ENCODE results near the gene ALDH4A1.
A peak's percentile ranks its signal among the peaks of the same experiment; 100 is the strongest.

ALDH4A1 gene

DNA sequence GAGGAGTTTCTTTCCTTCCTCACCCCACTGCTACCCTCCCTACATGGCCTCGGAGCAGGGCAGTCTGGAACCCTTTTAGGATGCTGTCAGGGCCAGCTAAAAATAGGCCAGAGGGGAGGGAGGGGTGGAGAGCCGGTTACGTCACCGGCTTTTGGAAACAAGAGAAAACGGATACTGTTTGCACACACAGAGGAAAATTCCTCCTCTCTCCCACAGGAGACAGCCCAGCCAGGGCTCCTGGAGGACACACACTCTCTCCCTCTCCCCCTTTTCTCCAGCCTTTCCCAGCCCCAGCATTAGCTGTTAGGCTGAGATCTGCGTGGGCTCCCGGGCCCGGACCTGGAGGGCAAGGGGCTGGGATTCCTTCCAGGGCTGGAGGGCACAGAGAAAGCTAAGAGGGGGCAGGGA is 20.0 kb upstream of the ALDH4A1 start:
- H3K4me3 ChIP-seq (ENCODE audit: control insufficient read depth, low read depth, low read length) = peak overlapping the region; percentile 3
- TF ChIP-seq, protein P1, sequence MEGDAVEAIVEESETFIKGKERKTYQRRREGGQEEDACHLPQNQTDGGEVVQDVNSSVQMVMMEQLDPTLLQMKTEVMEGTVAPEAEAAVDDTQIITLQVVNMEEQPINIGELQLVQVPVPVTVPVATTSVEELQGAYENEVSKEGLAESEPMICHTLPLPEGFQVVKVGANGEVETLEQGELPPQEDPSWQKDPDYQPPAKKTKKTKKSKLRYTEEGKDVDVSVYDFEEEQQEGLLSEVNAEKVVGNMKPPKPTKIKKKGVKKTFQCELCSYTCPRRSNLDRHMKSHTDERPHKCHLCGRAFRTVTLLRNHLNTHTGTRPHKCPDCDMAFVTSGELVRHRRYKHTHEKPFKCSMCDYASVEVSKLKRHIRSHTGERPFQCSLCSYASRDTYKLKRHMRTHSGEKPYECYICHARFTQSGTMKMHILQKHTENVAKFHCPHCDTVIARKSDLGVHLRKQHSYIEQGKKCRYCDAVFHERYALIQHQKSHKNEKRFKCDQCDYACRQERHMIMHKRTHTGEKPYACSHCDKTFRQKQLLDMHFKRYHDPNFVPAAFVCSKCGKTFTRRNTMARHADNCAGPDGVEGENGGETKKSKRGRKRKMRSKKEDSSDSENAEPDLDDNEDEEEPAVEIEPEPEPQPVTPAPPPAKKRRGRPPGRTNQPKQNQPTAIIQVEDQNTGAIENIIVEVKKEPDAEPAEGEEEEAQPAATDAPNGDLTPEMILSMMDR (conservative IDR thresholded peaks at IDR 0.05; ENCODE audit: control insufficient read depth, insufficient read depth, low read depth, low read length) = peak; percentile 13
- peak; percentile 79 for DNase-seq (ENCODE audit: low read depth)

DNA sequence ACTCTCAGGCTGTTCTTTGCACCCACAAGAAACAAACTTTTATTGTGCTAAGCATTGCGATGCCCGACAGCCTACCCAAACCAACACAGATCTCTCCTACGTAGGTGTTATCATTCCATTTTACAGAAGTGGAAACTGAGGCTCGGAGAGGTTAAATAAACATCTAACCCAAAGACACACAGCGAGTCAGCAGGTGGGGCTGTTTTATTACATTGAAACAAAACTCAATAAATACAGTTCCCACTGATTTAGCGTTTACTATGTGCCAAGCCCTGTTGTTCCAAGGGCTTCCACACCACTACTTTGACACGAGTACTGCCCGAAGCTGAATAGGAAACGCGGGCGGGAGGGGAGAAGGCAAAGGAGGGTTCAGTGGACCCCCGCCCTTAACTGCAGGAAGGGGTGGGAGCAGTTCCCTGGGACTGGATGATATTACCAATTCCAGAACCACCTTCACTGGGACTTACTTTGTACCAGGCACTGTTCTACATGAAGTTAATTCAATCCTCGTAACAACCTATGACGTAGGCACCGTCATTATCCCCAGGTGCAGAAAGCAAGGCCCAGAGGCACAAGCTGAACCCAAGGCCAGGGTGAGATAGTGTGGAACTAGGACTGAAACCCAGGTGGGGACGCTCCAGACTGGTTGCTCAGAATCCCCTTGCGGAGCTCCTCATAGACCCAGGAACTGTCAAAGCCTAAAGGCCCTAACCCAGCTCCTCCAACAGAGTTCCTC is 19.3 kb upstream of the ALDH4A1 start:
- H3K4me3 ChIP-seq (ENCODE audit: control insufficient read depth, low read depth, low read length) = no peak overlapping the region
- TF ChIP-seq, protein P1 (conservative IDR thresholded peaks at IDR 0.05; ENCODE audit: control insufficient read depth, insufficient read depth, low read depth, low read length) = peak; percentile 31
- peak; percentile 34 for DNase-seq (ENCODE audit: low read depth)

DNA sequence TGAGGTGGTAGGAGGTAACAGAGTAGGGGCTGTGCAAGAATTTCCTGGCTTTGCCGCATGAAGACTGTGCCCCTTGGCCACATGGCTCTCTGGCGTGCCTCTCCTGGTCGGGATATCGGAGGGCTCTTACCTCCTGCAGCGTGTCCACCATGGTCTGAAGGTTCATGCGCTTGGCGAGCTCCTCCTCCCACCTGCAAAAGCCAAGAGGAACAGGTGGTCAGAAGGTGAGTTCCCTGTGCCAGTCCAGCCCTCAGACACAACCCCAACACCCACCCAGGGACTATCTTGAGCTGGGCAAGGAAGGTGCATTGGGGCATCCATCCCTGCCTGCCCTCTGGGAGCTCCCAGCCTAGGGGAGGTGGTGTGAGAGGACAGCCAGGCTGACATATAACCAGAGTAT is 18.6 kb upstream of the ALDH4A1 start:
- TF ChIP-seq, protein P1 (conservative IDR thresholded peaks at IDR 0.05; ENCODE audit: control insufficient read depth, insufficient read depth, low read depth, low read length) = no peak
- no peak overlapping the region for H3K4me3 ChIP-seq (ENCODE audit: control insufficient read depth, low read depth, low read length)
- DNase-seq (ENCODE audit: low read depth) = no peak

DNA sequence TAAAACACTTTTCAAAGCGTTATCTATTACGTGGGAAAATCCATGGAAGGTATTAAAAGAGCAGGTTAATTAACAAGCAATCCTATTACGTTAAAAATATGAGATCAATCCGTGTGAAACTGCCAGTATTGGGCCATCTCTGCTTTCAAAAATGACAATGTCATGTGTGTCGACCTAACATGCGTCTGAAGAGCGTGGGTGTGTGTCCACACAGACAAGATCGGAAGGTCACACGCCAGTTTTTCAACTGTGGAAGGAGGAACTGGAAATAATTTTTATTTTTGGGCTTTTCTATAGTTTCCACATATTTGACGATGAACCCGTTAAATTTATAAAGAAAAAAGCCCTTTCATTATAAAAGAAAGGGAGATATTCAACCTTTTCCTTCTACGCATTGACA is 17.6 kb upstream of the ALDH4A1 start:
- DNase-seq (ENCODE audit: low read depth) = no peak
- TF ChIP-seq, protein P1 (conservative IDR thresholded peaks at IDR 0.05; ENCODE audit: control insufficient read depth, insufficient read depth, low read depth, low read length) = no peak
- H3K4me3 ChIP-seq (ENCODE audit: control insufficient read depth, low read depth, low read length) = no peak overlapping the region

DNA sequence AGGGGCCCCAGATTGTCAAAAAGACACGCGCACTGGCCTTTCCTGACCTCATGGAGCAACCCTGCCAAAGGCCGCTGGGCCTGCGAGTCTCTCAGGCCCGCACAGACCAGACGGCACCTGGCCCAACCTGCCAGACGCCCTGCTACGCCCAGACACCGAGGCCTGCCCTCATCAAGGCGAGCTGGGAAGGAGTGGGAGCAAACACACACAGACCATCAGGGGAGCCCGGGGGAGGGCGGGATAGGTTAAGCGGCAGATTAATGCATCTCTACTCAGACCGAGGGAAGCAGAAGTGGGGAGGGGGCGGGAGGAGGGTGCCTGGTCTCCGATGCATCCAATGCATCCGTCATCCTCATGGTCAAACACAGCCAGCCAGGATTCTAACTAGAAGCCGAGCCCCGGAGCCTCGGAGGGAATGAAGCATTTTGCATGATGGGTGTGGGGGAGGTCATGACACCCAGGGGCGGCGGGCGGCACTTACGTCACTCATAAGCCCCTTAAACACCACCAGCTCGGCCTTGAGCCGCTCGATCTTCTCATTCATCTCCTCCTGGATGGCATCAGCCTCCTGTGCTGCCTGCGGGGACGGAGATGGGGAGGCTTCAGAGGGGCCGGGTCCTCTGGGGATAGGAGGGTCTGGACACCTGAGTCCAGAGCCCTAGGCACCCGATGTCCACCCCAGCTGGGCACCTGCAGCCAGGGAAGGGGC is 17.0 kb upstream of the ALDH4A1 start:
- TF ChIP-seq, protein P1 (conservative IDR thresholded peaks at IDR 0.05; ENCODE audit: control insufficient read depth, insufficient read depth, low read depth, low read length) = no peak
- no peak overlapping the region for H3K4me3 ChIP-seq (ENCODE audit: control insufficient read depth, low read depth, low read length)
- no peak for DNase-seq (ENCODE audit: low read depth)

DNA sequence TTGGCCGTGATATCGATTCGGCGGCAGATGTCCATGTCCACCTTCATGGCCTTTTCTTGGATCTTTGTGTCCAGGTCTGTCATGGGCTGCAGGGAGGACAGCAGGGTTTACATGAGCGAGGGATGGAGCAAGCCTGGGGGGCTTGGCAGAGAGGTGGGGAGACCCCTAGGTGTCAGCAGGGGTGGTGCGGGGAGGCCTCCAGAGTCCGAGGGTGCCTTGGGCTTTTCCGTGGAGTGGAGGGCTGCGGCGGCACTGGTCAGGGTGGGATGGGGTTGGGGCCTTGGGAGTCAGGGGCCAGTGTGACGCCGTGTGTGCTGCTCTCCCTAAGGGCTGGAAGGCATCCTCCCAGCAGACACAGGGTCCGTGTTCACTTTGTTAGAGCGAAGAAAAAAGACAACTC is 16.1 kb upstream of the ALDH4A1 start:
- no peak for DNase-seq (ENCODE audit: low read depth)
- TF ChIP-seq, protein P1 (conservative IDR thresholded peaks at IDR 0.05; ENCODE audit: control insufficient read depth, insufficient read depth, low read depth, low read length) = no peak
- no peak overlapping the region for H3K4me3 ChIP-seq (ENCODE audit: control insufficient read depth, low read depth, low read length)
